K562 (cell line): ENCODE measurements around the gene SLC25A45. TPM values are rescaled to one million over a fixed set of nuclear protein-coding genes. Genes with fewer than 3 reads are reported as not detected.

Experiments used
- ATAC-seq: fragments of 200-7000 bp; cut with Tn5 transposase; 3 replicates; pipeline ENCODE4 v1.9.1; 2020; ENCODE audit warnings: moderate library complexity
- BruUV-seq: library from RNA; stranded (reverse); fragments of 400-500 nt; replicated peaks from 2 replicates; lab custom pipeline; 2021; lab: Mats Ljungman, UMichigan
- CTCF ChIA-PET: fragments of 300-600 bp; formaldehyde crosslinking; extraction: SDS; loops from one replicate; lab custom pipeline; 2021; ENCODE audit warnings: low intra/inter-chr PET ratio; lab: Yijun Ruan, JAX
- POLR2A ChIA-PET: fragments of 300-600, 350-650 bp; sonication (Branson Sonifier 250); formaldehyde crosslinking; extraction: SDS; loops from one replicate; lab custom pipeline; 2021; ENCODE audit warnings: antibody characterized with exemption, inconsistent platforms; lab: Yijun Ruan, JAX
- DNase-seq, 4 experiments: peaks; one replicate each; pipeline versions ENCODE4 v3.0.0 to v3.0.0-alpha.2; 2011 to 2018; ENCODE audit warnings: low spot score in 3 of 4, mixed read lengths in 3 of 4; ENCODE audit errors: extremely low read depth in 1 of 4
- FAIRE-seq: peaks from 2 replicates; lab custom pipeline; 2011; peaks lifted over from hg19 to GRCh38; lab: Jason Lieb, UNC
- H2AFZ ChIP-seq: 2 replicates; pipeline ENCODE4 v1.6.0; 2011; ENCODE audit warnings: low read depth, low read length, control low read depth, inconsistent platforms
- H3K27ac ChIP-seq: fragments of 200-600 bp; 3 replicates; pipeline ENCODE4 v1.8.0; 2011; ENCODE audit warnings: low read depth, mild to moderate bottlenecking, control low read depth, inconsistent platforms, low read length, moderate library complexity, mixed read lengths; ENCODE audit errors: extremely low read depth
- H3K27me3 ChIP-seq, 2 experiments: fragments of 300-600 bp in 1 of 2; 2 replicates in 1 of 2; 3 replicates in 1 of 2; pipeline versions ENCODE4 v1.6.0 to v1.8.0; 2011; ENCODE audit warnings: inconsistent platforms in 2 of 2, low read length in 2 of 2, mild to moderate bottlenecking in 1 of 2, mixed read lengths in 1 of 2, moderate library complexity in 1 of 2; ENCODE audit not compliant: control insufficient read depth in 2 of 2, insufficient read depth in 2 of 2
- H3K36me3 ChIP-seq: fragments of 300-600 bp; 3 replicates; pipeline ENCODE4 v1.8.0; 2011; ENCODE audit warnings: mild to moderate bottlenecking, low read length, inconsistent platforms; ENCODE audit not compliant: control insufficient read depth, insufficient read depth
- H3K4me1 ChIP-seq, 2 experiments: fragments of 200-600 bp in 1 of 2; replicated peaks in 1 of 2; 2 replicates in 1 of 2; 3 replicates in 1 of 2; pipeline versions ENCODE4 v1.5.1 to v1.8.0; 2011; ENCODE audit warnings: inconsistent platforms in 2 of 2, low read length in 2 of 2, mild to moderate bottlenecking in 1 of 2, mixed read lengths in 1 of 2, moderate library complexity in 1 of 2; ENCODE audit not compliant: control insufficient read depth in 2 of 2, insufficient read depth in 2 of 2
- H3K4me2 ChIP-seq: 2 replicates; pipeline ENCODE4 v1.6.1; 2011; ENCODE audit warnings: low read length, control low read depth, inconsistent platforms, mixed read lengths; ENCODE audit not compliant: insufficient read depth
- H3K4me3 ChIP-seq: fragments of 200-600 bp; sonication (generic), shearing (Covaris generic); 2 replicates; pipeline ENCODE4 v1.5.1; 2016; ENCODE audit warnings: control low read depth, inconsistent platforms
- H3K79me2 ChIP-seq: fragments of 200-600 bp; 3 replicates; pipeline ENCODE4 v1.8.0; 2011; ENCODE audit warnings: low read length, inconsistent platforms; ENCODE audit not compliant: control insufficient read depth, insufficient read depth
- H3K9ac ChIP-seq, 2 experiments: 2 replicates each; pipeline versions ENCODE4 v1.6.0 to v1.6.1; 2011; ENCODE audit warnings: low read depth in 2 of 2, low read length in 2 of 2, control low read depth in 1 of 2, inconsistent platforms in 1 of 2, mild to moderate bottlenecking in 1 of 2, mixed read lengths in 1 of 2; ENCODE audit not compliant: insufficient read depth in 1 of 2
- H3K9me1 ChIP-seq: one replicate; pipeline ENCODE4 v1.6.0; 2011; ENCODE audit warnings: inconsistent platforms, mild to moderate bottlenecking, low read length, moderate library complexity; ENCODE audit not compliant: control insufficient read depth, insufficient read depth
- H3K9me3 ChIP-seq: replicated peaks from 2 replicates; pipeline ENCODE4 v1.5.1; 2011; ENCODE audit warnings: low read depth, low read length, inconsistent platforms; ENCODE audit not compliant: control insufficient read depth, insufficient read depth
- H4K20me1 ChIP-seq: replicated peaks from 2 replicates; pipeline ENCODE4 v1.6.1; 2011; ENCODE audit warnings: low read length, inconsistent platforms, mixed read lengths; ENCODE audit not compliant: control insufficient read depth, insufficient read depth
- BACH1 ChIP-seq: fragments of 200-800 bp; sonication (Bioruptor generic); IDR thresholded peaks from 2 replicates; pipeline ENCODE4 v1.6.1; 2016; ENCODE audit warnings: missing genetic modification characterization, missing compliant biosample characterization
- CTBP1 ChIP-seq: fragments of 450-650 bp; IDR thresholded peaks from 2 replicates; pipeline ENCODE4 v1.6.1; 2016; ENCODE audit warnings: borderline replicate concordance
- CTCF ChIP-seq, 3 experiments: IDR thresholded peaks in 2 of 3; conservative IDR thresholded peaks in 1 of 3; 2 replicates each; pipeline ENCODE4 v1.5.1; 2011 to 2012; ENCODE audit warnings: low read length in 3 of 3, mild to moderate bottlenecking in 3 of 3, control low read depth in 2 of 3, improper control_type of control experiment in 1 of 3, inconsistent platforms in 1 of 3, low read depth in 1 of 3, mixed read lengths in 1 of 3, moderate library complexity in 1 of 3; ENCODE audit not compliant: insufficient read depth in 2 of 3
- E2F6 ChIP-seq, 2 experiments: IDR thresholded peaks; 2 replicates each; pipeline ENCODE4 v1.6.1; 2011; ENCODE audit warnings: borderline replicate concordance in 1 of 2, control low read depth in 1 of 2, low read depth in 1 of 2, low read length in 1 of 2, mild to moderate bottlenecking in 1 of 2, mixed read lengths in 1 of 2, moderate library complexity in 1 of 2; ENCODE audit not compliant: insufficient read depth in 1 of 2, insufficient read length in 1 of 2, poor library complexity in 1 of 2, severe bottlenecking in 1 of 2; ENCODE audit errors: extremely low read depth in 1 of 2
- EGR1 ChIP-seq: fragments of 450-650 bp; conservative IDR thresholded peaks from 2 replicates; pipeline ENCODE4 v1.6.1; 2017; ENCODE audit warnings: mild to moderate bottlenecking
- HMG20B ChIP-seq: fragments of 250-450 bp; sonication (Bioruptor Pico); IDR thresholded peaks from 2 replicates; pipeline ENCODE4 v1.5.0; 2021; ENCODE audit warnings: mild to moderate bottlenecking
- KLF16 ChIP-seq: IDR thresholded peaks from 2 replicates; pipeline ENCODE4 v1.6.1; 2016; ENCODE audit warnings: antibody characterized with exemption
- MAFG ChIP-seq: fragments of 450-650 bp; conservative IDR thresholded peaks from 2 replicates; pipeline ENCODE4 v1.6.1; 2016; ENCODE audit warnings: missing genetic modification characterization, missing compliant biosample characterization
- POLR2AphosphoS5 ChIP-seq: IDR thresholded peaks from 2 replicates; pipeline ENCODE4 v1.6.1; 2011; ENCODE audit warnings: mild to moderate bottlenecking, low read depth, low read length, moderate library complexity; ENCODE audit not compliant: control insufficient read depth, insufficient read depth
- PURB ChIP-seq: sonication (generic); formaldehyde crosslinking; IDR thresholded peaks from 2 replicates; pipeline ENCODE4 v1.9.0; 2021; ENCODE audit warnings: low read depth, mild to moderate bottlenecking, missing genetic modification reagents
- TBP ChIP-seq: optimal IDR thresholded peaks from 2 replicates; pipeline ENCODE3; 2011; ENCODE audit warnings: low read depth, low read length, improper control_type of control experiment
- TEAD4 ChIP-seq, 2 experiments: sonication (generic) in 1 of 2; formaldehyde crosslinking in 1 of 2; IDR thresholded peaks; 2 replicates each; pipeline versions ENCODE4 v1.6.1 to v1.8.0; 2012 to 2022; ENCODE audit warnings: borderline replicate concordance in 1 of 2, inconsistent platforms in 1 of 2, low read length in 1 of 2, mild to moderate bottlenecking in 1 of 2, missing genetic modification reagents in 1 of 2
- TOE1 ChIP-seq, 2 experiments: fragments of 450-650 bp in 1 of 2; sonication (generic) in 1 of 2; formaldehyde crosslinking in 1 of 2; IDR thresholded peaks; 2 replicates each; pipeline versions ENCODE4 v1.7.1 to v1.8.0; 2016 to 2022; ENCODE audit warnings: borderline replicate concordance in 2 of 2, mild to moderate bottlenecking in 2 of 2, antibody characterized with exemption in 1 of 2, inconsistent platforms in 1 of 2, low read depth in 1 of 2, missing genetic modification reagents in 1 of 2, moderate library complexity in 1 of 2
- ZNF3 ChIP-seq: fragments of 250-450 bp; sonication (Bioruptor Pico); IDR thresholded peaks from 2 replicates; pipeline ENCODE4 v1.5.0; 2021; ENCODE audit warnings: mild to moderate bottlenecking, moderate library complexity
- ZNF384 ChIP-seq: IDR thresholded peaks from 2 replicates; pipeline ENCODE4 v1.6.1; 2012; ENCODE audit warnings: low read depth, low read length, improper control_type of control experiment
- ZNF431 ChIP-seq: sonication (generic); formaldehyde crosslinking; IDR thresholded peaks from 2 replicates; pipeline ENCODE4 v1.8.0; 2022; ENCODE audit warnings: mild to moderate bottlenecking, missing genetic modification reagents
- ZNF436 ChIP-seq: fragments of 250-450, 450-650 bp; sonication (Bioruptor Pico); formaldehyde crosslinking; IDR thresholded peaks from 2 replicates; pipeline ENCODE4 v1.7.0; 2020; ENCODE audit warnings: mild to moderate bottlenecking
- ZNF445 ChIP-seq: fragments of 250-450 bp; sonication (Bioruptor Pico); IDR thresholded peaks from 2 replicates; pipeline ENCODE4 v1.4.0; 2020; ENCODE audit warnings: low read depth, mild to moderate bottlenecking, moderate library complexity
- WGBS: fragments of 100-300 bp; shearing (Covaris generic); methylation state at CpG from one replicate; pipeline ENCODE4 v1.1.6; 2016; ENCODE audit warnings: low coverage, mixed read lengths; ENCODE audit not compliant: insufficient coverage; ENCODE audit errors: missing lambda C conversion rate; 5-methylcytosine and 5-hydroxymethylcytosine counted together
- in situ Hi-C: fragments of 300-500 bp; cut with MboI; formaldehyde crosslinking; loops from 4 replicates; pipeline ENCODE4 v1.15.0; 2018; ENCODE audit warnings: inconsistent platforms, mixed read lengths
- intact Hi-C: fragments of 100-400 bp; cut with micrococcal nuclease; formaldehyde crosslinking; loops from 2 replicates; pipeline ENCODE4 v1.14.2; 2022
- polyA plus RNA-seq, 8 experiments: library from polyadenylated mRNA; depleted of rRNA in 4 of 8; stranded (reverse) in 5 of 8; unstranded in 3 of 8; fragments of >200 nt; fragmentation: Nextera tagmentation in 2 of 8; fragmentation: Illumina TruSeq in 1 of 8; extraction: Ambion mirVana in 2 of 8; extraction: Trizol in 1 of 8; gene quantifications; 2 replicates each; pipeline versions ENCODE4 v1.2.1 to v1.2.3, GENCODE V29; 2011 to 2014; ENCODE audit warnings: inconsistent platforms in 1 of 8, missing spikeins in 1 of 8
- total RNA-seq, 7 experiments: library from RNA; depleted of rRNA in 6 of 7; stranded (reverse); fragments of >200 nt in 6 of 7; fragmentation: Illumina TruSeq in 2 of 7; extraction: Trizol in 2 of 7; gene quantifications; 2 replicates each; pipeline versions ENCODE4 v1.2.1 to v1.2.3, GENCODE V29; 2011 to 2021; ENCODE audit warnings: low replicate concordance in 1 of 7

Gene SLC25A45
- total and polyA plus RNA-seq, 9 of the 15 experiments (the other 6 are each of a cell fraction or from before 2014, with no cell fraction given) = 0.15 to 2.3 (median 0.68) TPM

GRCh38 chr11:65366340-65366773 lies 16.1 kb downstream of the SLC25A45 start:
- peak overlapping the region; percentile 73; the same call in 1 of the 2 replicates for H2AFZ ChIP-seq
- no peak overlapping the region for H3K4me3 ChIP-seq
- H3K4me2 ChIP-seq = peak overlapping the region; percentile 69
- ChIA-PET POLR2A (interaction anchor here (0.8 to 10.7 kb wide), 7 partner anchors 9 to 140 kb away, joined by 3 to 152 read pairs (median 7); partner anchors contain the start of genes MALAT1 and NEAT1), CTCF (interaction anchor here (0.8 to 2.0 kb wide), 4 partner anchors 67 to 150 kb away, joined by 3 to 7 read pairs (median 5); no protein-coding TSS in a partner anchor)
- in situ Hi-C loops (loop anchor here (5.0 kb wide), 1 partner anchor 146 kb away; no protein-coding TSS in a partner anchor), intact Hi-C loops (loop anchor here (1.0 to 2.0 kb wide), 4 partner anchors 50 to 144 kb away; no protein-coding TSS in a partner anchor)
- peak overlapping the region in 1 of 2 experiments; percentile 34; a peak in 1 of 4 replicates for H3K9ac ChIP-seq
- FAIRE-seq (peak; percentile 58), ATAC-seq (peak; percentile 82), DNase-seq (peak; percentile 70 to 83 (median 76))
- H4K20me1 ChIP-seq = no peaks in the 10 kb centered on the region
- H3K9me3 ChIP-seq = no peaks in the 10 kb centered on the region
- no TSS peak for BruUV-seq
- no peaks in the 10 kb centered on the region for H3K27me3 ChIP-seq
- peaks cover 34 to 40% of the 10 kb centered on the region in 2 experiments; a peak in 4 of 5 replicates for H3K4me1 ChIP-seq
- H3K9me1 ChIP-seq = no peaks in the 10 kb centered on the region
- WGBS = 0% methylated on average over 4 of the region's 4 CpGs
- H3K79me2 ChIP-seq = peaks cover 6% of the 10 kb centered on the region; the same call in 2 of the 3 replicates
- no peaks in the 10 kb centered on the region for H3K36me3 ChIP-seq
- peak overlapping the region; percentile 12; the same call in 2 of the 3 replicates for H3K27ac ChIP-seq
- TF ChIP-seq PURB = no peak
- TF ChIP-seq TEAD4 (IDR thresholded peaks at IDR 0.05; ENCODE audit: low read length) = peak; percentile 6; the same call in 1 of the 2 replicates
- no peak for TF ChIP-seq TEAD4 (CRISPR knock-in tag; IDR thresholded peaks at IDR 0.05; ENCODE audit: borderline replicate concordance)
- TF ChIP-seq POLR2AphosphoS5 = no peak
- no peak for TF ChIP-seq TOE1 (IDR thresholded peaks at IDR 0.05; ENCODE audit: borderline replicate concordance)
- TF ChIP-seq TOE1 (CRISPR knock-in tag; IDR thresholded peaks at IDR 0.05; ENCODE audit: borderline replicate concordance, low read depth) = no peak
- TF ChIP-seq MAFG (tag) = no peak
- TF ChIP-seq ZNF431 (CRISPR knock-in tag) = no peak
- peak; percentile 14; the same call in 1 of the 2 replicates for TF ChIP-seq CTBP1
- no peak for TF ChIP-seq E2F6 (IDR thresholded peaks at IDR 0.05; ENCODE audit: borderline replicate concordance in 1 of 2, extremely low read depth in 1 of 2, insufficient read depth in 1 of 2, insufficient read length in 1 of 2, low read depth in 1 of 2, low read length in 1 of 2, poor library complexity in 1 of 2, severe bottlenecking in 1 of 2)
- no peak for TF ChIP-seq ZNF436 (CRISPR knock-in tag)
- peak; percentile 74 to 93 (median 78) for TF ChIP-seq CTCF (IDR thresholded peaks at IDR 0.05 in 2 of 3, conservative IDR thresholded peaks at IDR 0.05 in 1 of 3; ENCODE audit: insufficient read depth in 2 of 3, low read depth in 1 of 3, low read length in 3 of 3)
- TF ChIP-seq BACH1 (tag) = no peak
- no peak for TF ChIP-seq ZNF3
- no peak for TF ChIP-seq ZNF445 (CRISPR knock-in tag)
- peak; percentile 90 for TF ChIP-seq ZNF384
- no peak for TF ChIP-seq EGR1
- TF ChIP-seq TBP = no peak
- TF ChIP-seq KLF16 = peak; percentile 50; the same call in 1 of the 2 replicates
- no peak for TF ChIP-seq HMG20B
